OCI-LY1 (cell line): ENCODE measurements around the gene E2F8.

Experiments used
- EZH2 ChIP-seq: fragments of 200-600 bp; sonication (generic), shearing (Covaris generic); IDR thresholded peaks from 2 replicates; pipeline ENCODE4 v1.8.0; 2017; ENCODE audit warnings: borderline replicate concordance, mixed run types, mild to moderate bottlenecking, antibody characterized with exemption, low read length, moderate library complexity, mixed read lengths
- TF ChIP-seq, protein P1 (sequence below): fragments of 200-600 bp; sonication (generic), shearing (Covaris generic); IDR thresholded peaks from 2 replicates; pipeline ENCODE4 v1.5.1; 2017; ENCODE audit warnings: mild to moderate bottlenecking, antibody characterized with exemption, low read length, moderate library complexity, mixed read lengths

DNA sequence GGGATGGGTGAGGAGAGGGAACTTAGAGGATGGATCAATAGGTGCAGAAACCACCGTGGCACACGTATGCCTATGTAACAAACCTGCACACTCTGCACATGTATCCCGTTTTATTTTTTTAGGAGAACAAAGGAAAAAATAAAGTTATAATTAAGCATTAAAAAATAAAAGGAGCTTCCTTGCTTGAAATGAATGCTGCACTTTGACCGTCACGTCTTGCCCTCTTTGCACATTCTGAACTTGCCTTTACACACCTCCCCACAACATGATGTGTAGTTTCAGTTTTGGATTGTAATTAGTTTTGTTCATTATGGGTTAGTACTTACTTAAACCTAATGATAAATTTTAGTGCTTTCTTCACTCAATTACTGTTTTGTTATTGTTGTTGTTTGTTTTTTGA lies 35.9 kb downstream of the E2F8 start:
- TF ChIP-seq, protein P1, sequence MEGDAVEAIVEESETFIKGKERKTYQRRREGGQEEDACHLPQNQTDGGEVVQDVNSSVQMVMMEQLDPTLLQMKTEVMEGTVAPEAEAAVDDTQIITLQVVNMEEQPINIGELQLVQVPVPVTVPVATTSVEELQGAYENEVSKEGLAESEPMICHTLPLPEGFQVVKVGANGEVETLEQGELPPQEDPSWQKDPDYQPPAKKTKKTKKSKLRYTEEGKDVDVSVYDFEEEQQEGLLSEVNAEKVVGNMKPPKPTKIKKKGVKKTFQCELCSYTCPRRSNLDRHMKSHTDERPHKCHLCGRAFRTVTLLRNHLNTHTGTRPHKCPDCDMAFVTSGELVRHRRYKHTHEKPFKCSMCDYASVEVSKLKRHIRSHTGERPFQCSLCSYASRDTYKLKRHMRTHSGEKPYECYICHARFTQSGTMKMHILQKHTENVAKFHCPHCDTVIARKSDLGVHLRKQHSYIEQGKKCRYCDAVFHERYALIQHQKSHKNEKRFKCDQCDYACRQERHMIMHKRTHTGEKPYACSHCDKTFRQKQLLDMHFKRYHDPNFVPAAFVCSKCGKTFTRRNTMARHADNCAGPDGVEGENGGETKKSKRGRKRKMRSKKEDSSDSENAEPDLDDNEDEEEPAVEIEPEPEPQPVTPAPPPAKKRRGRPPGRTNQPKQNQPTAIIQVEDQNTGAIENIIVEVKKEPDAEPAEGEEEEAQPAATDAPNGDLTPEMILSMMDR: no peak
- no peak for TF ChIP-seq EZH2
